Measurements from ENCODE around the gene NCOA3.

GRCh38 chr20:47659904-47660601 is 158.4 kb downstream of the NCOA3 start:
- TF ChIP-seq EZH2 (IDR thresholded peaks at IDR 0.05; ENCODE audit: low read length, unreplicated experiment) (no peak), CTCF (conservative IDR thresholded peaks at IDR 0.05; ENCODE audit: low read depth, low read length) (no peak), EZH2phosphoT487 (IDR thresholded peaks at IDR 0.05; ENCODE audit: borderline replicate concordance, low read length) (no peak)
